ENCODE data around the gene SIPA1. TPM values are rescaled to one million over a fixed set of nuclear protein-coding genes. Genes with fewer than 3 reads are reported as not detected.

The SIPA1 gene
- total and polyA plus RNA-seq, 8 donors = 40.5 to 107 (median 47.8) TPM

DNA sequence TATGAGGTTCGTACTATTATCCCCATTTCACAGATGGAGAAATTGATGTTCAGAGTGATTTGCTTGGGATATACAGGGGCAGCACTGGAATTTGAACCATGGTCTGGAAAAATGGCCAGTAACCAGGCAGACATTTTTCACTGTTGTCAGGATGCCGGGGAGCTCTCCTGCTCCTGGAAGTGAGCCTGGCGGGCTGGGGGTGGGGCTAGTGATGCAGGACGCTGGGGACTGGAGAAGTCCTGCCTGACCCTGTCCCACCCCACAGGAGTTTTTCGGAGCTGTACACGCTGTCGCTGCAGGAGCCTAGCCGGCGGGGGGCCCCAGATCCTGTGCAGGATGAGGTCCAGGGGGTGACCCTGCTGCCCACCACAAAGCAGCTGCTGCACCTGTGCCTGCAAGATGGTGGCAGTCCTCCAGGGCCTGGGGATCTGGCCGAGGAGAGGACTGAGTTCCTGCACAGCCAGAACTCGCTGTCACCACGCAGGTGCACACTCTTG, 11.1 kb downstream of the SIPA1 start:
- H3K9me3 ChIP-seq = no peaks in the 10 kb centered on the region
- TF ChIP-seq, protein P1, sequence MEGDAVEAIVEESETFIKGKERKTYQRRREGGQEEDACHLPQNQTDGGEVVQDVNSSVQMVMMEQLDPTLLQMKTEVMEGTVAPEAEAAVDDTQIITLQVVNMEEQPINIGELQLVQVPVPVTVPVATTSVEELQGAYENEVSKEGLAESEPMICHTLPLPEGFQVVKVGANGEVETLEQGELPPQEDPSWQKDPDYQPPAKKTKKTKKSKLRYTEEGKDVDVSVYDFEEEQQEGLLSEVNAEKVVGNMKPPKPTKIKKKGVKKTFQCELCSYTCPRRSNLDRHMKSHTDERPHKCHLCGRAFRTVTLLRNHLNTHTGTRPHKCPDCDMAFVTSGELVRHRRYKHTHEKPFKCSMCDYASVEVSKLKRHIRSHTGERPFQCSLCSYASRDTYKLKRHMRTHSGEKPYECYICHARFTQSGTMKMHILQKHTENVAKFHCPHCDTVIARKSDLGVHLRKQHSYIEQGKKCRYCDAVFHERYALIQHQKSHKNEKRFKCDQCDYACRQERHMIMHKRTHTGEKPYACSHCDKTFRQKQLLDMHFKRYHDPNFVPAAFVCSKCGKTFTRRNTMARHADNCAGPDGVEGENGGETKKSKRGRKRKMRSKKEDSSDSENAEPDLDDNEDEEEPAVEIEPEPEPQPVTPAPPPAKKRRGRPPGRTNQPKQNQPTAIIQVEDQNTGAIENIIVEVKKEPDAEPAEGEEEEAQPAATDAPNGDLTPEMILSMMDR (IDR thresholded peaks at IDR 0.05) = no peak
- H3K27me3 ChIP-seq = no peaks in the 10 kb centered on the region
- no peak overlapping the region for H3K4me3 ChIP-seq
- peaks cover 27 to 40% of the 10 kb centered on the region in 2 donors for H3K4me1 ChIP-seq
- H3K36me3 ChIP-seq = peaks cover 0 to 78% of the 10 kb centered on the region in 2 donors
- ATAC-seq = no peak
- intact Hi-C loops (cut with DNase I) = no loop called here
- H3K27ac ChIP-seq = peak overlapping the region in 1 of 2 donors; percentile 13
- no peak for DNase-seq

DNA sequence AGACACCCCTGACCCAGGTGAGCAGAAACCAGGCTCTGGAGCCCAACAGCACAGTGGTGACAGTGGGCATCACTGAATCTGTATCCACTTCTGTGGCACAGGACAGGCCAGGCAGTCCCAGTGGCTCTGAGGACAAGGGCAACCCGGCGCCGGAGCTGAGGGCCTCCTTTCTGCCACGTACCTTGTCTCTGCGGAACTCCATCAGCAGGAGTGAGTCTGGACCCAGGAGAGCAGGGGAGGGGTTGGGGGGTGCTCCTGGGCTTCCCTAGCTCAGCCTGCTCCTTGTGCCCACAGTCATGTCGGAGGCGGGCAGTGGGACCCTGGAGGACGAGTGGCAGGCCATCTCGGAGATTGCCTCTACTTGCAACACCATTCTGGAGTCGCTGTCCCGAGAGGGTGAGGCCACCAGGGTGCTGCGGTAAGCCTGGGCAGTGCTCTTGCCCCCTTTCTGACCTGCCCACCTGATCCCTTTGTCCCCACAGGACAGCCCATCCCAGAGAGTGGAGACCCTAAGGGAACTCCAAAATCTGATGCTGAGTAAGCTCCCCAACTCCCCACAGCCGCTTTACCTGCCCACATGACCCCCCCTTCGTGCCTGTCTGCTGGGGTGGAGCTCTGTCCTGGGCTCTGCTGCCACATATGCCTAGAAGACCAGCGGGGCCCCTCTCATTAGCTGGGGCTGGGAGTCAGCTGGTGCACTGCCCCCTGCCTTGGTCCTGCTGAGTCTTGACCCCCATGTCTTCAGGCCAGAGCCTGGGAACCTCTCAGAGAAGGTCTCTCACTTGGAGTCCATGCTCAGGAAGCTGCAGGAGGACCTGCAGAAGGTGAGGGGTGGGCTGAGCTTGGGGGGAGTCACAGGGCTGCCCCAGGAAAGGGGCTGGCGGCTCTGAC, 12.0 kb downstream of the SIPA1 start:
- Histone ChIP-seq H3K27me3 (no peaks in the 10 kb centered on the region), H3K36me3 (peaks cover 0 to 80% of the 10 kb centered on the region in 2 donors), H3K27ac (no peak overlapping the region), H3K4me3 (no peak overlapping the region), H3K9me3 (no peaks in the 10 kb centered on the region), H3K4me1 (peaks cover 32 to 49% of the 10 kb centered on the region in 2 donors)
- TF ChIP-seq, protein P1 (IDR thresholded peaks at IDR 0.05) = no peak
- ATAC-seq (no peak), DNase-seq (peak in 1 of 4 donors; percentile 33)
- intact Hi-C loops (cut with DNase I) = no loop called here

DNA sequence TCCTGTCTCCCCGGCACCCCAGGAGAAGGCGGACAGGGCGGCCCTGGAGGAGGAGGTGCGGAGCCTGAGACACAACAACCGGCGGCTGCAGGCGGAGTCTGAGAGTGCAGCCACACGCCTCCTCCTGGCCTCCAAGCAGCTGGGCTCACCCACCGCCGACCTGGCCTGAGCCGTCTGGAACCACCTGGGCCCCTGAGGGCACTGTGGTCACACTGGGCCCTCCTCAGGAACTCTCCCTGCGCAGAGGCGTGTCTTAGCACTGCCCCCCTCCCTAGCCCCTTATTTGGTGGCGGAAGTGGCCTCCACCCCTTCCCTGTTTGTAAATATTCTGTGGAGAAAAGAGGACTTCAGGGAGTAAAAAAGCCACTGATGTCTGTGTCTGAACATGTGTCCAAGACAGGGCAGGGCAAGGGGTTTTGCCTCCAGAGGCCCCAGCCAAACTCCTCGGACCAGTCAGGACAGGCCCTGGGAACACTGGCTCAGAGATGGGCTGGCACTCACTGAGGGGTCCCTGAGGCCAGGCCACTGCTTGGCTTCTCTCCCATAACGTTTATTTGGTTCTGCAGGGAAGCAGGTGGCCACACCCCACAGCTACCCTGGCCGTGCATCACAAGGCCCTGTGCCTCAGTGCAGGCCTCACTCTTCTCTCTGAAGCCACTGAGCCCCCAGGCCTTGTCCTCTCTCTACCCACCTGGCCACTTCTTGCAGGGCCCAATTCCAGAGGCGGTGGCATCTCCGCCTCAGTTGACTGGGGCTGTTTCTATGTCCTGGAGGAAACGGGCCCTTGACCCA, 12.8 kb downstream of the SIPA1 start:
- ATAC-seq = no peak
- no peaks in the 10 kb centered on the region for H3K9me3 ChIP-seq
- no peaks in the 10 kb centered on the region for H3K27me3 ChIP-seq
- H3K4me3 ChIP-seq = no peak overlapping the region
- DNase-seq = no peak
- H3K27ac ChIP-seq = peak overlapping the region in 1 of 2 donors; percentile 97
- TF ChIP-seq, protein P1 (IDR thresholded peaks at IDR 0.05) = no peak
- peaks cover 0 to 80% of the 10 kb centered on the region in 2 donors for H3K36me3 ChIP-seq
- peaks cover 32 to 54% of the 10 kb centered on the region in 2 donors for H3K4me1 ChIP-seq
- intact Hi-C loops (cut with DNase I) = no loop called here

DNA sequence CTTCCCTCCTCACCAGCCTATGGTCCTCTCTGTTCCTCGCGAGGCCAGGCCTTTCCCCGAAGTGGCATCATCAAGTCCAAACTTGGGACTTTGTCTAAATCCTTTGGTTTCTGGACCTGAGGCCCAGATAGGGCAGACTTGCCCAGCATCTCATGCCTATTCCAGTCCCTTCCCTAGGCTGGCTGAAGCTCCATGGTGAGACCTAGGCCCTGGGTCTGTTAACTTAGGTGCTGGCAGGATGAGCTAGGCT, 13.4 kb downstream of the SIPA1 start:
- Histone ChIP-seq H3K27ac (peak overlapping the region; percentile 97 to 98), H3K4me1 (peaks cover 32 to 54% of the 10 kb centered on the region in 2 donors), H3K9me3 (no peaks in the 10 kb centered on the region), H3K27me3 (no peaks in the 10 kb centered on the region), H3K36me3 (peaks cover 0 to 80% of the 10 kb centered on the region in 2 donors), H3K4me3 (no peak overlapping the region)
- TF ChIP-seq, protein P1 (IDR thresholded peaks at IDR 0.05) = no peak
- intact Hi-C loops (cut with DNase I) = no loop called here
- DNase-seq (peak in 1 of 4 donors; percentile 31), ATAC-seq (no peak)
